ENCODE data around the gene PTPRF. TPM values are rescaled to one million over a fixed set of nuclear protein-coding genes. Genes with fewer than 3 reads are reported as not detected.

PTPRF gene
- total RNA-seq, 4 donors from 2014 or later: 33.8 to 84.2 (median 53.7) TPM

GRCh38 chr1:43522431-43522775 lies 8.3 kb upstream of the PTPRF start:
- Histone ChIP-seq H3K4me3 (no peak overlapping the region), H3K27me3 (peaks cover 0 to 7% (median 0%) of the 10 kb centered on the region in 4 donors), H3K36me3 (no peaks in the 10 kb centered on the region), H3K9me3 (no peaks in the 10 kb centered on the region), H3K4me1 (no peaks in the 10 kb centered on the region), H3K27ac (replicated peaks in 1 of 4) (no peak overlapping the region)
- TF ChIP-seq CTCF (IDR thresholded peaks at IDR 0.05): no peak
- no peak for TF ChIP-seq POLR2AphosphoS5 (IDR thresholded peaks at IDR 0.05)
- no peak for TF ChIP-seq POLR2A (IDR thresholded peaks at IDR 0.05; ENCODE audit: low read depth)
- TF ChIP-seq EP300 (IDR thresholded peaks at IDR 0.05): no peak
- 70% methylated on average over 1 of the region's 1 CpG for WGBS
- no peak for DNase-seq (ENCODE audit: extremely low spot score)
- intact Hi-C loops (cut with DNase I): no loop called here

GRCh38 chr1:43522776-43523480 lies 7.8 kb upstream of the PTPRF start:
- no peak overlapping the region for H3K4me3 ChIP-seq
- peaks cover 0 to 7% (median 0%) of the 10 kb centered on the region in 4 donors for H3K27me3 ChIP-seq
- 78% methylated on average over 13 of the region's 13 CpGs for WGBS
- DNase-seq (ENCODE audit: extremely low spot score): no peak
- H3K4me1 ChIP-seq: no peaks in the 10 kb centered on the region
- TF ChIP-seq POLR2AphosphoS5 (IDR thresholded peaks at IDR 0.05) (no peak), EP300 (IDR thresholded peaks at IDR 0.05) (no peak), CTCF (IDR thresholded peaks at IDR 0.05) (no peak), POLR2A (IDR thresholded peaks at IDR 0.05; ENCODE audit: low read depth) (no peak)
- no peak overlapping the region for H3K27ac ChIP-seq (replicated peaks in 1 of 4)
- no peaks in the 10 kb centered on the region for H3K36me3 ChIP-seq
- intact Hi-C loops (cut with DNase I): no loop called here
- H3K9me3 ChIP-seq: no peaks in the 10 kb centered on the region

GRCh38 chr1:43524804-43525203 lies 5.9 kb upstream of the PTPRF start:
- intact Hi-C loops (cut with DNase I): no loop called here
- H3K4me3 ChIP-seq: no peak overlapping the region

GRCh38 chr1:43526002-43526401 lies 4.7 kb upstream of the PTPRF start:
- H3K27ac ChIP-seq (replicated peaks in 1 of 4): no peak overlapping the region
- DNase-seq (ENCODE audit: extremely low spot score): no peak
- intact Hi-C loops (cut with DNase I): no loop called here
- TF ChIP-seq POLR2A (IDR thresholded peaks at IDR 0.05; ENCODE audit: low read depth): no peak
- no peak for TF ChIP-seq EP300 (IDR thresholded peaks at IDR 0.05)
- no peaks in the 10 kb centered on the region for H3K9me3 ChIP-seq
- no peak overlapping the region for H3K4me3 ChIP-seq
- H3K36me3 ChIP-seq: no peaks in the 10 kb centered on the region
- H3K27me3 ChIP-seq: no peaks in the 10 kb centered on the region
- WGBS: 82% methylated on average over 10 of the region's 10 CpGs
- H3K4me1 ChIP-seq: peaks cover 4 to 18% (median 15%) of the 10 kb centered on the region in 4 donors

More at GRCh38 chr1:43524804-43525203, 5.9 kb upstream of the PTPRF start:
- H3K27ac ChIP-seq (replicated peaks in 1 of 4): no peak overlapping the region
- 78% methylated on average over 8 of the region's 8 CpGs for whole genome bisulfite sequencing
- H3K27me3 ChIP-seq: peaks cover 0 to under 1% (median 0%) of the 10 kb centered on the region in 4 donors
- peaks cover 4 to 10% (median 8%) of the 10 kb centered on the region in 4 donors for H3K4me1 ChIP-seq
- H3K36me3 ChIP-seq: no peaks in the 10 kb centered on the region
- TF ChIP-seq CTCF (IDR thresholded peaks at IDR 0.05) (no peak), POLR2A (IDR thresholded peaks at IDR 0.05; ENCODE audit: low read depth) (no peak), EP300 (IDR thresholded peaks at IDR 0.05) (no peak)
- no peaks in the 10 kb centered on the region for H3K9me3 ChIP-seq
- no peak for DNase-seq (ENCODE audit: extremely low spot score)

GRCh38 chr1:43527111-43527878 lies 3.4 kb upstream of the PTPRF start:
- peaks cover 12 to 27% (median 24%) of the 10 kb centered on the region in 4 donors for H3K4me1 ChIP-seq
- no peak overlapping the region for H3K27ac ChIP-seq (replicated peaks in 1 of 4)
- H3K9me3 ChIP-seq: no peaks in the 10 kb centered on the region
- DNase-seq (ENCODE audit: extremely low spot score): no peak
- H3K27me3 ChIP-seq: no peaks in the 10 kb centered on the region
- TF ChIP-seq CTCF (IDR thresholded peaks at IDR 0.05) (no peak), POLR2A (IDR thresholded peaks at IDR 0.05; ENCODE audit: low read depth) (no peak), POLR2AphosphoS5 (IDR thresholded peaks at IDR 0.05) (no peak), EP300 (IDR thresholded peaks at IDR 0.05) (no peak)
- no peaks in the 10 kb centered on the region for H3K36me3 ChIP-seq
- intact Hi-C loops (cut with DNase I): no loop called here
- 90% methylated on average over 11 of the region's 12 CpGs for WGBS
- H3K4me3 ChIP-seq: no peak overlapping the region
